HepG2 (cell line): ENCODE results near the gene FRAS1.

Experiments
- ARNTL ChIP-seq: sonication (generic); formaldehyde crosslinking; IDR thresholded peaks from 2 replicates; pipeline ENCODE4 v1.4.0; 2020; ENCODE audit warnings: mild to moderate bottlenecking, missing genetic modification reagents
- MAZ ChIP-seq, 2 experiments: sonication (generic) in 1 of 2; formaldehyde crosslinking in 1 of 2; IDR thresholded peaks; 2 replicates each; pipeline versions ENCODE4 v1.5.0 to v1.6.1; 2012 to 2020; ENCODE audit warnings: low read depth in 2 of 2, mild to moderate bottlenecking in 2 of 2, borderline replicate concordance in 1 of 2, improper control_type of control experiment in 1 of 2, low read length in 1 of 2, missing genetic modification reagents in 1 of 2, moderate library complexity in 1 of 2
- POLR2A ChIP-seq, 2 experiments: IDR thresholded peaks; 2 replicates each; pipeline ENCODE4 v1.6.1; 2011; ENCODE audit warnings: low read depth in 2 of 2, low read length in 2 of 2, mild to moderate bottlenecking in 1 of 2, moderate library complexity in 1 of 2; ENCODE audit not compliant: insufficient read depth in 1 of 2
- ZMAT3 ChIP-seq: sonication (generic); formaldehyde crosslinking; conservative IDR thresholded peaks from 2 replicates; pipeline ENCODE4 v1.7.0; 2021; ENCODE audit warnings: missing genetic modification reagents

- TF ChIP-seq ZMAT3 (no peak), ARNTL (no peak), POLR2A (IDR thresholded peaks at IDR 0.05; ENCODE audit: insufficient read depth in 1 of 2, low read depth in 2 of 2, low read length in 2 of 2) (no peak), MAZ (IDR thresholded peaks at IDR 0.05; ENCODE audit: borderline replicate concordance, low read depth, low read length) (no peak), MAZ (CRISPR knock-in tag; IDR thresholded peaks at IDR 0.05; ENCODE audit: low read depth) (no peak)
Observed at GRCh38 chr4:78152795-78153194, 95.7 kb downstream of the FRAS1 start.
